NCI-H1436 (cell line): ENCODE measurements around the gene RAB1A.

Experiments used
- DNase-seq: peaks from one replicate; lab custom pipeline; 2025; lab: John Stamatoyannopoulos, UW

Gene RAB1A

DNA sequence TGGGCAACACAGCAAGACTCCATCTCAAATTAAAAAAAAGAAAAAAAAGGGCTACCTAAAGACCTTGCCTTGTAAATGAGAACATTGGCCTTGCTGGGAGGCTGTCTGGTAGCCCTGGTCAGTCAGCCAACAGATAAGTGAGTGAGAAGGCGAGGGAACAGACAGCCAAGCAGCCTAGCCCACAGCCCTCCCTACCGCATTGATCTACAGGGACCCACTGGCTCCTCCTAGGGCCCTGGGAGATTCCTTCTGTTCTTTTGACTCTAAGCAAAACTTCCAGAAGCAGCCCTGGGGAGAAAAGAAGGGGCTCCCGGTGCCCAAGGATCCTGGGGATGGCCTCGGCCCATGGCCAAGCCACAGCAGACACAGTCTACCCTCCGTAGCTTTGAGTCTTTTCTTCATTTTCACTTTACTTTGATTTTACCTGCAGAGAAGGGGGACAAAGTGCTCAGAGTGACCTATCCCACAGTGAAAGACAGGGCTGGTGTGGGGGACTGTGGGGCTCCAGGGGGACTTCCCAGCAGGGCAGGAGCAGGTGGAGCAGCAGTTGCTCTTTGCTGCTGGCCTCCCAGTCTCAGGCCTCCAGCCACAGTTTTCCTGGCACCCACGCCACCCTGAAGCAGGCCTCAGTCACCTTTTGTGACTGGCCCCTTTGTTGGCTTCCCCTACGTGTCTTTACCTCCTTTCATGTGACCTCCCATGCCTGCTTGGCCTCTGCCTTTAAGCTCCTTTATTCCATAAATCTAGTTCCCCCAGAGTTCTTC lies 68.6 kb downstream of the RAB1A start:
- no peak for DNase-seq

GRCh38 chr2:65059071-65059470 lies 70.8 kb downstream of the RAB1A start:
- no peak for DNase-seq

DNA sequence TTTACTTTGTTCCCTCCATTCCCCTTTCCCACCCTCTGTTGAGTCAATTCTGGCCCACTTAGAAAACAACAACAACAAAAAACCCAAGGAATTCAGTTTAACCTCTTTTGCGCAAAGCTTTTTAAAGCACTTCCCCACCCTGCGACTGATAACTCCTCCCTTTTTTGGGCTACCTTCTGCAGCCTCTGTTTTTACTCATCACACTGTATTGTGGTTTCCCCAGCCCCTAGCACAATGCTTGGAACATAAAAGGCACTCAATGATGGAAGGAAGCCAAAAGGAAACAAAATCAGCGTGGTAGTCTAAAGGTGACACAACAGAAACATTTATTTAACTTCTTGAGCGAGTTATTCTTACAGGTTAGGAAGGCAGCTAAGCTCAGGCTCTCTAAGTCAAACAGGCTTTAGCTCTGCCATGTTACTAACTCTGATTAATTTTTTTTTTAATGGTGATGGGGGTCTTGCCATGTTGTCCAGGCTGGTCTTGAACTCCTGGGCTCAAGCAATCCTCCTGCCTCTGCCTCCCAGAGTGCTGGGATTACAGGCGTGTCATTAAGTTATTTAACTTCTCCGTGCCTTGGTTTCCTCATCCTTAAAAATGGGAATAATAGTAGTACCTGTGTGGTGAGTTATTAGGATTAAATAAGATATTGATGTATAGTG lies 72.4 kb downstream of the RAB1A start:
- no peak for DNase-seq

- DNase-seq: no peak
Observed at GRCh38 chr2:65057054-65057375, 72.9 kb downstream of the RAB1A start.

- DNase-seq: peak; percentile 96
Observed at GRCh38 chr2:65056215-65057053, 73.5 kb downstream of the RAB1A start, which contains the start of gene CEP68. CEP68 (plus strand) TSS chr2:65056416; CDS start chr2:65069445, 13,029 bp downstream.

- DNase-seq: peak; percentile 60
Observed at GRCh38 chr2:65055422-65056214, 74.3 kb downstream of the RAB1A start.

DNA sequence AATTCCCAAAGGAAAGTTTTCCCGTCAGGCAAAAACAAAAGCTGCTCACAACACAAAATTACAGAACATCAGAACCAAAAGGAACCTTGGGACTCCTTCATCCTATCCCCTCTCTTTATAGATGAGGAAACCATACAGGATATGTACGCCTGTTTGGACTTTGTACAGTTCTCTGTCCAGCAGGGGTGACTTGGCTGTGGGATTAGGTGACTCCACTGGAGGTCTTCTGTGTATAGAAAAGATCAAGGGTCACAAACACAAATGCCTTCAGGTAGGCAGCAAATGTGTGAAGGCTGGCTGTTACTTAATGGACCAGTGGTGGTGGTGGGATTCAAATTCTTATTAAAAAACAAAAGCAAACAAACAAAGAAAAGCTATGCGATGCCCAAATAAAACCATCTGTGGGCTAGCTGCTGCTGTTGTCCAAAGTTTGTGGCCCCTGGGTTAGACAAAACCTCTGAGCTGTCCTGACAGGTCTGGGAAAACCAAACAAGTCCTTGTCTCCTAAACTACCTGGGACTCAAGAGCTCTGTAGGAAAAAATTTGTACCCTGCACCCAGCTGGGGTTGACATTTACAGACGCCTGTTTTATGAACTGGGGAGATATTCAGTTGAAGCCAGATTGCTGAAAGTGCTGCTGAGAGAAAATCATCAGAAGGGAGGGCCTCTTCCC lies 75.0 kb downstream of the RAB1A start:
- no peak for DNase-seq

DNA sequence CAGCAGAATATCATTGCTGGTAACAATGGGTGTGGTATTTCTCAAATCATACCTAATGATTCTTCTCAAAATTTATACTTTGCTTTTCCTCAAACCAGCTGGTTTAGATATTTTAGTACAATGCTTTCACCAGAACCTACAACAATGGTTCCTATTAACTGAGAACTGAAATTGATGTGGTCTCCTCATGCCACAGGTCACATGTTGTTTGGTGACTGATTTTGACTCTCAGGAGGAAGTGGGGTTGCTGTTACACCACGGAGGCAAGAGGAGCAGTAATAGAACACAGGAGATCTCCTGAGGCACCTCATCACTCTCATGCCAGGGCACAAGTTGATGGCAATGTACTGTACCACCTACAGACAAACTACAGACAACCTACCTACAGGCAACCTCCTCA lies 76.7 kb downstream of the RAB1A start:
- DNase-seq: no peak

GRCh38 chr2:65050931-65051330 lies 79.0 kb downstream of the RAB1A start:
- no peak for DNase-seq

DNA sequence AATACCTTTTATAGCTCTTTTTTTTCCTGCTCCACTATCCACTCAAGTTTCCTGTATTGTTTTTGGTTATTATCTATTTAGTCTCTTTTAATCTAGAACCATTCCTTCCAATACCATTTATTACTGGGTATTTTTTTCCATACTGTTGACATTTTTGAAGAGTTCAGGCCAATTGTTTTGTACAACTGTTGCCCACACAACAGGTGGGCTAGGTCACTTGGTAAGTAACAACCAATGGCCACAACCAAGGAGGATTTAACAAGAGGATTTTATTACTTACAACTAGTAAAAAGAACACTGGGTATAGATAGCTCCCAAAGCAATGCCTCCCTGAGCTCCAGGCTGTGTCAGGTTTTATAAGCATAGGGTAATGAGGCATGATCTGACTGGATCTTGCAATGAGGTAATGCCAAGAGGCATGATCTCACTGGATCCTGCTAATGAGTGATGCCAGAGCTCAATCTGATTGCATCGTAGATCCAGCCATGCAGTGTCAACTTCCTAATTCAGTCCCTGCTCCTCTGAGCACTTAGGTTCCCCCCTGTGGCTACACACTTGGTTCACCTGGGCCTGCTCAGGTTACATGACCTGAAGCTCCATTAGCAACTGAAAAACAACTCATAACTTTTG lies 80.8 kb downstream of the RAB1A start:
- no peak for DNase-seq

DNA sequence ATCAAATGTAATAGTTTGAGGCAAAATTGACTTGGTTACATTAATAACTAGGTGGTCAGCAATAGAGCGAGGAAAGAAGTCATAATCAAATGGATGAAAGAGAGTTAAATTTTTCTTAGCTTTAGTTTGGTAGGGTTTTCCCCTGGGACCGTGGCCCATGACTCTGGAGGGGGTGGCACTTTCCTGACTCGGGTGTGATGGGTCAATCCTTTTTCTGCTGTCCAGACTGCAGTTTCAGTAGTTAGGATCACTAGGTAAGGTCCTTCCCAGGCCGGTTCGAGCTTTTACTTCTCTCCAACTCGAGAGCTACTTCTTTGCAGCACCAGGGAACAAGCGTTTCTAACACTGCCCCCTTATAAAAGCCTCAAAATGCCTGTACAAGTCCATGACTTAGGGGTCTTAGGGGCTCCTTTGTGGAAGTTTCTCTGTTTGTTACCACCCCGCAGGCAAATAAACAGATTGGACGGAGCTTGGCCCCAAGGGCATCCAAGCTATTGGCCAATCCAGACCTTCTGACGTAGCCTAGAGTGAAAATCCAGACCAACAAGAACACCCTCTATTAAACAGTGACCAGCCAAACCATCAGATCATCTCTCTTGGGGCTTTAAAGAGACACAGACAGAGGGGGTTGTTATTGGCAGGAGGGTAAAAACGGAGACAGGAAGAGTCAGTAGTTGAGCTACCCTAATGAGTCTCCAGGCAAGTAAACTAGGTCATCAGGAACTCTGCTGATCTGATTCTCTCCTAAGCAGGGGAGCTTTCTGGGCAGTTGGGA lies 83.1 kb downstream of the RAB1A start:
- DNase-seq: no peak

GRCh38 chr2:65045651-65046050 lies 84.3 kb downstream of the RAB1A start:
- DNase-seq: no peak

GRCh38 chr2:65044097-65044735 lies 85.7 kb downstream of the RAB1A start:
- no peak for DNase-seq

- no peak for DNase-seq
Observed at GRCh38 chr2:65043001-65043400, 86.9 kb downstream of the RAB1A start.

DNA sequence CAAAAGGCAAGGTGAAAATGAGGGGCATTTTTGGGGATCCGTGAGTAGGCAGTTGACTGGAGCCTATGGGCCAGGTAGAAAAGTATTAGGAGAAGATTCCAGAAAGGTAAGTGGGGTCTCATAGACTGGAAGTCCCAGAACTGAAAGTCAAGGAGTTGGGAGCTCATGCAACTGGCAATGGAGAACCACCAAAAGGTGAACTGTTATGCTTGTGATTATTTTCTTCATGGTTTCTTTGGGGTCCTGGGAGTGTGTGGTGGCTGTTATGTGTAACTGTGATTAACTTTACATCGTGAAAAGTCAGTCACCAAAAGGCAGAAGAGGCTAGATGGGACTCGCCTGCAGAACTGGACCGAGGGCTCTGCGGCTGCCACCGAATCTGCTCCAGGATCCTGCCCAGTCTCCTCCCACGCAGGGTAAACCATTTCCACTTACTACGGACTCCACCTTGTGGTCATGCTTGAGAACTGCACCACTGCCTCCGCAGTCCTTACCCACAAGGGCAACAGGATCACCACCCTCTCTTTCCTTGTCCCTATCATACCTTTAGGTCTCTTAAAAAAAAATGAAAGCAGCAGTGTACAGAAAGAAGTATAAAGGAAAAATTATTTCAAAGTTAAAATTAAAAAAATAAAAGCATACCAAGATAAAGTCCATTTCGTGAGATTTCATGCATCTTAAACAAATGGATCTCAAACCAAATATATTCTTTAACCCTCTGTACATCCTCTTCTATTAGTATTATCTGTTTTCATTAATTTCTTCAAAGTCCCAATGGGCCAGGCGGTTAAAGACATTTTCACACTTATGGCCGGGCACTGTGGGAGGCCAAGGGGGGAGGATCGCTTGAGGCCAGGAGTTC lies 89.3 kb downstream of the RAB1A start:
- peak; percentile 67 for DNase-seq

DNA sequence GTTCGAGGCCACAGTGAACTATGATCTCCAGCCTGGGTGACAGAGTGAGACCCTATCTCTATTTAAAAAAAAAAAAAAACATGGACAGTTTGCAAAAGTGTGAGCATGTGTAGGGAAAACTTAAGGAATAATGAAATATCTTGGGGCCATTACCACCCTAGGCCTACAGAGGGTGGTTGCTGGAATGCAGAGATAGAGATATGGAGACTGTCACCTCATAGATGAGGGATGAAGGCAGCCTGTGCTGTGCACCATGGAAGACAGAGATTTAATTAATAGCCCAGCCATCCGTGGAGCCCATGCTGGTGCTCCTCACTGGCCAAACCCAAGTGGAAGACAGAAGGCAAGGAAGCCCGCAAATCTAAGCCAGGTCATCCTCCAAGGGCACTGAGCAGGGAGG lies 90.3 kb downstream of the RAB1A start:
- DNase-seq: no peak

DNA sequence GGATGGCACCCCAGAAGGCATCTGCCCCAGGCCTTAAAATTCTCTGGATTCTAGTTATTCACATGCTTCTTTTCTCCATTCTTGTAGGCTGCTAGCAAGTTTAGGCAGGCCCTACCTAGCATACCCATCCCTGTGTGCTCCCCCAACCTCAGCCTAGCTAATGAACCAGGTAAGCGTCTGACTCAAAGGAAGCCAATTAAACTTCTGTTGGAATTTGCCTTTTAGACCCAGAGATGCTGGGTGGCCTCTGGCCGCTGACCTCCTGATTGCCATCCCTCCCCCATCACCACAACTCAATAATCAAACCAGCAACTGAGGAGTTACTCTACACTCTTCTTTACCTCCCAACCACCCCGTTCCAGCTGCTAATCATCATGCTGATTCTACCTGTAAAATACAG lies 92.7 kb downstream of the RAB1A start:
- DNase-seq: no peak
